ENCODE data around the gene NCR3LG1.

Gene NCR3LG1

DNA sequence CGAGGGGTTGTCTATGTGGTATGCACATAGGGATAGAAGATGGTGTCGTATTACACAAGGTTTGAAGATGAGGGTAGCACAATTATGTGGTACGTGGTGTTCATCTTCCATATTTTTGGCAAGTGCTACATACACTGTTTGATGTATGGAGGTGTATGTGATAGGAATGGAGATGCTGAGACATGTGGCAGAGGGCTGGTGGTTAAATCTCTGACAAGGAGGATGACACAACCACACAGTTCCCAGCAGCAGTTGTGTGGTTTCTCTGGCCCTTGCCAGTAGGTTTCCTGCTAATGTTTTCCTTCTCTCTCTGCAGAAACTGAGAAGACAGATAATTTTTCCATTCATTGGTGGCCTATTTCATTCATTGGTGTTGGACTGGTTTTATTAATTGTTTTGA is 17.0 kb downstream of the NCR3LG1 start:
- H3K4me3 ChIP-seq (ENCODE audit: low read depth, low read length), result no peak overlapping the region
- ChIA-PET CTCF (interaction anchor here (6.5 to 8.9 kb wide), 2 partner anchors 15 kb away, joined by 62 to 79 read pairs; partner anchors contain the start of gene NCR3LG1), POLR2A (no interaction called here)
- no peak for DNase-seq (ENCODE audit: low read depth, low spot score)
- no peak for TF ChIP-seq CTCF (IDR thresholded peaks at IDR 0.05; ENCODE audit: insufficient read depth, low read length, missing control alignments)

GRCh38 chr11:17369094-17369493 is 17.5 kb downstream of the NCR3LG1 start:
- no peak overlapping the region for H3K4me3 ChIP-seq (ENCODE audit: low read depth, low read length)
- CTCF ChIA-PET, result interaction anchor here (1.0 to 8.9 kb wide), 3 partner anchors 14 to 18 kb away, joined by 3 to 79 read pairs (median 62); partner anchors contain the start of gene NCR3LG1
- TF ChIP-seq CTCF (IDR thresholded peaks at IDR 0.05; ENCODE audit: insufficient read depth, low read length, missing control alignments), result no peak
- POLR2A ChIA-PET, result no interaction called here
- no peak for DNase-seq (ENCODE audit: low read depth, low spot score)

- TF ChIP-seq CTCF (IDR thresholded peaks at IDR 0.05; ENCODE audit: insufficient read depth, low read length, missing control alignments), result no peak
These were observed 18.2 kb downstream of the NCR3LG1 start for GRCh38 chr11:17369684-17370243.

DNA sequence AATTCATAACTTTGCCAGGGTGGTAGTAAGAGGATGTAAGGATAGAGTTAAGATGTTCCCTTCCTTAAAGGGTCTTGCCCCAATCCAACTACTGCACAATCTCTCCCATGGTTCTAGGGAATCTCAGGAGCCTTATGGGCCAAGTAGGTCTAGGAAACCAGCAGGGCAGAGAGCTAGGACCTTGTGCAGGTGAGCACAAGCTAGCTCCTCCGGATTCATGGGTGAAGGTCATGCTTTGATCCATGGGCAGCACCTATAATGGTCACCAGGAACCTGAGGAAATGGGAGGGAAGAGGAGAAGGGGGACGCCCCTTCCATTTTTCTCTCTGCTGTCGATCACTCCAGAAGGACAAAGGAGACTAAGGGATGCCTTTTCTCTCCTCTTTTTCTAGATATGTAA is 20.0 kb downstream of the NCR3LG1 start:
- POLR2A ChIA-PET, result no interaction called here
- H3K4me3 ChIP-seq (ENCODE audit: low read depth, low read length), result no peak overlapping the region
- DNase-seq (ENCODE audit: low read depth, low spot score), result no peak
- no peak for TF ChIP-seq CTCF (IDR thresholded peaks at IDR 0.05; ENCODE audit: insufficient read depth, low read length, missing control alignments)
- CTCF ChIA-PET, result interaction anchor here (0.9 to 8.9 kb wide), 3 partner anchors 10 to 18 kb away, joined by 3 to 79 read pairs (median 13); partner anchors contain the start of gene NCR3LG1

More at GRCh38 chr11:17369684-17370243, 18.2 kb downstream of the NCR3LG1 start:
- ChIA-PET POLR2A (no interaction called here), CTCF (interaction anchor here (1.0 to 8.9 kb wide), 3 partner anchors 14 to 17 kb away, joined by 3 to 79 read pairs (median 13); partner anchors contain the start of gene NCR3LG1)
- no peak overlapping the region for H3K4me3 ChIP-seq (ENCODE audit: low read depth, low read length)
- DNase-seq (ENCODE audit: low read depth, low spot score), result no peak

DNA sequence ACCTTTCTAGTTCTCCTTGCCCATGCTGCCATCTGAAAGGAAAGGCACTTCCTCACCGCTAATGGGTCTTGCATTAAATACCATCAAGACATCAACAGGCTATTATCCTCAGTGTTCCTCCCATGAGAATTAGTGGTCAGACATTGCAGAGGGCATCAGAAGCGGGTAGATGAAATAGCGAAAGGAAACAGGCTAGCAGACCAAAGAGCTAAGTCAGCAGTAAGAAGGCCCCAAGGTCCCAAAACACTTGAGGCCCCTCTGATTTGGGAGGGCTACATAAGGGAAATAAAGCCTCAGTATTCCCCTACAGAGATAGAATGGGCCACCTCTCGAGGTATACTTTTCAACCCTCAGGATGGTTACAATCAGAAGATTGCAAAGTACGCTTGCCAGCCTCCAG is 23.9 kb downstream of the NCR3LG1 start:
- ChIA-PET POLR2A (no interaction called here), CTCF (interaction anchor here (1.4 to 2.1 kb wide), 3 partner anchors 8 to 21 kb away, joined by 3 to 13 read pairs (median 4); no protein-coding TSS in a partner anchor)
- TF ChIP-seq CTCF (IDR thresholded peaks at IDR 0.05; ENCODE audit: insufficient read depth, low read length, missing control alignments), result no peak
- no peak overlapping the region for H3K4me3 ChIP-seq (ENCODE audit: low read depth, low read length)
- no peak for DNase-seq (ENCODE audit: low read depth, low spot score)

GRCh38 chr11:17376493-17376892 is 24.9 kb downstream of the NCR3LG1 start:
- H3K4me3 ChIP-seq (ENCODE audit: low read depth, low read length), result no peak overlapping the region
- ChIA-PET POLR2A (no interaction called here), CTCF (interaction anchor here (1.0 to 1.4 kb wide), 4 partner anchors 8 to 128 kb away, joined by 3 to 4 read pairs (median 4); no protein-coding TSS in a partner anchor)
- no peak for DNase-seq (ENCODE audit: low read depth, low spot score)
- TF ChIP-seq CTCF (IDR thresholded peaks at IDR 0.05; ENCODE audit: insufficient read depth, low read length, missing control alignments), result no peak
